KOPT-K1 (cell line): ENCODE data around the gene SPATA1.
A peak's percentile ranks its signal among the peaks of the same experiment; 100 is the strongest.
"Not testable (repeated sequence)": the region's sequence is repeated elsewhere in the genome, so short reads cannot be mapped to it uniquely, and the experiment has no call there.

Experiments used
- H3K27ac ChIP-seq: fragments of 200-600 bp; sonication (generic); 2 replicates; pipeline ENCODE4 v1.5.1; 2016; ENCODE audit warnings: antibody characterized with exemption, mild to moderate bottlenecking, low read depth, low read length; ENCODE audit not compliant: poor library complexity, severe bottlenecking
- H3K36me3 ChIP-seq: fragments of 200-600 bp; sonication (generic); 2 replicates; pipeline ENCODE4 v1.5.1; 2017; ENCODE audit warnings: antibody characterized with exemption, mild to moderate bottlenecking, low read length, moderate library complexity; ENCODE audit not compliant: insufficient read depth
- H3K9me3 ChIP-seq: fragments of 200-600 bp; sonication (generic); 2 replicates; pipeline ENCODE4 v1.5.1; 2017; ENCODE audit warnings: antibody characterized with exemption, low read length, mild to moderate bottlenecking; ENCODE audit not compliant: insufficient read depth, poor library complexity, severe bottlenecking

Gene SPATA1

GRCh38 chr1:84569216-84569615 lies 63.0 kb downstream of the SPATA1 start:
- H3K36me3 ChIP-seq: peaks cover 36% of the 10 kb centered on the region
- no peak overlapping the region for H3K27ac ChIP-seq
- H3K9me3 ChIP-seq: no peaks in the 10 kb centered on the region

- H3K9me3 ChIP-seq: no peaks in the 10 kb centered on the region
- peaks cover 32% of the 10 kb centered on the region for H3K36me3 ChIP-seq
- H3K27ac ChIP-seq: no peak overlapping the region
Measured at GRCh38 chr1:84570436-84571149, 64.4 kb downstream of the SPATA1 start.

DNA sequence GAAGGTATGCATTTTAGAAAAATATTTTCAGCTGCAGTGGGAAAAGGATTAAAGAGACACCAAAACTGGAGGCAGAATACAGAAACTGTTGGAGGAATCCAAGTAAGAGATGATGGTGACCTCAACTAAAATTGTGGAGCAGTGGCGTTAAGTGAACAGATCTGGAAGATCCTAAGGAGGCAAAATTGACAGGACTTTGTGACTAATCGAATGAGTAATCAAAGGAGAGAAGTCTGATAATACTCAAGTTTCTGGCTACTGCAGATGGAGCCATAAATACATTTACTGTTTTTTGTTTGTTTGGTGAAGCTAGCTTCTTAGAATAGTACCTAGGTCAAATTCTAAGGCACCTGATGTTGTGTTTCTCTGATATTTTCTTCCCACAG lies 65.0 kb downstream of the SPATA1 start:
- H3K36me3 ChIP-seq: peaks cover 32% of the 10 kb centered on the region
- H3K27ac ChIP-seq: no peak overlapping the region
- H3K9me3 ChIP-seq: no peaks in the 10 kb centered on the region

GRCh38 chr1:84573481-84573966 lies 67.3 kb downstream of the SPATA1 start:
- Histone ChIP-seq H3K27ac (peak overlapping the region; percentile 87), H3K36me3 (peaks cover 25% of the 10 kb centered on the region), H3K9me3 (no peaks in the 10 kb centered on the region)

DNA sequence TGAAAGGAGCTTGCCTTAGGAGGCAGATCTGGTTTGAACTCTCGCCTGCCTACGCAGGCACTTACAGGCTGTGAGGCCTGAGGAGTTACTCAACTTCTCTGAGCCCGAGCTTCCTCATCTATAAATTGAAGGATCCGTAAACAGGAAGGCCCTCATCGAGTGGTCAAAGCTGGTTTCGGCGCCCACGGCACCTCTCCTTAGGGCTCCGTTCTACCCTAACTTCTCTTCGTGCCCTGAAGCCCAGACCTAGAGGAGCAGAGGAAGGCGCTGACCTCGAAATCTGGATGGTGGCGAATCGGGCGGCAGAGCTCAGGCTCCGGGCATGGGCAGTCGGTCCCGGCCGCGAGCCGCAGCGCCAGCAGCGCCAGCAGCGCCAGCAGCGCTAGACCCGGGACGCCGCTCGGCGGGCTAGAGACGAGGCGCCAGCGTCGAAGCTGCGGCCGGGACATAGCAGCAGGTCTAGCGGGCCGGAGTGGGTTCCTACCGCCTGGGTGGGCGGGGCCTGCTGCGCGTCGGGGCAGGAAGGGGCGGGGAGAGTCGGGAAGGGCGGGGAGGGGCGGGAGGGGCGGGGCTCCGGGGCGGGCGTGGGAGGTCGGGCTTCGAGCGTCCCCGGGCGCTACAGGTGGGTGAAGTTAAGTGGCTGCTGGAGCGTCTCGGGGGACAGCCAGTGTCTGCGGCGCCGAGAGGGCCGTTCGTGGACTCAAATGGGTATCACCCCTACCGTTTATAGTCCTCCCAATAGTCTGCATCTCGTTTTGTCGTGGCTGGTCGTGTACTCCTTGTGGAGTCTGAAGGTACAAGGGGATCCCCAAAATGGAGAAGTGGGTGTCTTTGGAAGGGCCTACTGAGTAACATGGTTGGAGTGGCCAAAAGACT lies 68.0 kb downstream of the SPATA1 start, which contains the start of gene CTBS:
TSS of gene CTBS (minus strand) at position 474 of the 876 bp plus-strand sequence. CDS start at position 449, 25 bp downstream.
- no peaks in the 10 kb centered on the region for H3K9me3 ChIP-seq
- peaks cover 18% of the 10 kb centered on the region for H3K36me3 ChIP-seq
- H3K27ac ChIP-seq: peak within 1 kb of the TSS; percentile 87

DNA sequence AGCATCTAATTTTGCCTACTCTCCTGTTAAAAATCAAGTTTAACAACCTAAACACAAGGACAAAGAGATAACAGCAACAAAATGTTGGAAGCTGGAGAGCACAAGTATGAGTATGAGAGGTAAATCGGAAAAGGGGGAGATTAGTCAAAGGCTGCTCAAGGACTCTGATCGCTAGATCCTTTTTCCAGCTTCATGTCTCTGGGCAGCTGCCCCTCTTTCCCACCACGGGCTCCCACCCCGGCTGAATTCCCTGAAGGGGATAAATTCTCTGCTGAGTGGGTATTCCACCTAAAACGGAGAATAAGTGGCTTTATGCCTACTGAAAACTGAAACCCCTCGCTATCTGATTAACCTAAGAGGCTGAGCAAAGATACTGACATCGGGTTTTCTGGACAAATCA lies 68.8 kb downstream of the SPATA1 start:
- Histone ChIP-seq H3K9me3 (no peaks in the 10 kb centered on the region), H3K27ac (no peak overlapping the region), H3K36me3 (peaks cover 12% of the 10 kb centered on the region; the same call in 1 of the 2 replicates)

DNA sequence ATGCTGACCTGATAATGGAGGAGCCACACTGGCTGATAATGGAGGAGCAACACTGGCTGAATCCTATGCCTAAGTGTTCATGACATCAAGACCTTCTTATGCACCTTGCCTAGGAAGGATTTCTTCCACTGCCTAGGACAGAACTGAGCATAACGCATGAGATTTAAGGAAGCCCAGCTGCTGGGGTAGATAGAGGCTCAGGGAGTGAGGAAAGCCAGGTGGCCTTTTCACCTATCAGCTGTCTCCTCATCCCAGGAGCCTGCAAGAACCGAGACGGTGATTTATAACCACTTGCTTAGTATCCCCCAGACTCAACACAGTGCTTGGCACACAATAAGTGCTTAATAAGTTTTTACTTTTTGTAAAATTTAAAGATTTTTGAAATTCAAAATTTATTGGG lies 75.5 kb downstream of the SPATA1 start:
- Histone ChIP-seq H3K9me3 (peaks cover 5% of the 10 kb centered on the region), H3K36me3 (no peaks in the 10 kb centered on the region), H3K27ac (no peak overlapping the region)

- no peak overlapping the region for H3K27ac ChIP-seq
- H3K36me3 ChIP-seq: no peaks in the 10 kb centered on the region
- peaks cover 5% of the 10 kb centered on the region for H3K9me3 ChIP-seq
Measured at GRCh38 chr1:84582802-84583587, 76.8 kb downstream of the SPATA1 start.

DNA sequence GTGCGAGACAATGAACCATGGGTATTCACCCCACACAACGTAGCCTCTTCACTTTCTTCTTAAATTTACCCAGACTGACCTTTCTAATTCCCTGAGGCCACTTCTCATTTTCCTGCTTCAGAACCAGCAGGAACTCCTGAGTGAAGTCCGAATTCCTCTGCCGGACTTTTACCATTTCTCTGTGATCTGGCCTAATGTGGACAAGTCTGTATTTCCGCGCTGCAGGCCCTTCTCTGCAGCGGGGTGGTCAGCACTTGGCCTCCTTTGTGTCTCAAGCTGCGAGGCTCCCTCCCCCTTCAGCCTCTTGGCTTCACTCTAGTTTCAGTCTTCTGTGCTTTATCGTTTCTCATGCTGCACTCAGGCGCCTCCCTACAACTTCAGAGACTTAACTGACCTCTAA lies 77.5 kb downstream of the SPATA1 start:
- Histone ChIP-seq H3K36me3 (no peaks in the 10 kb centered on the region), H3K9me3 (peaks cover 5% of the 10 kb centered on the region), H3K27ac (no peak overlapping the region)

DNA sequence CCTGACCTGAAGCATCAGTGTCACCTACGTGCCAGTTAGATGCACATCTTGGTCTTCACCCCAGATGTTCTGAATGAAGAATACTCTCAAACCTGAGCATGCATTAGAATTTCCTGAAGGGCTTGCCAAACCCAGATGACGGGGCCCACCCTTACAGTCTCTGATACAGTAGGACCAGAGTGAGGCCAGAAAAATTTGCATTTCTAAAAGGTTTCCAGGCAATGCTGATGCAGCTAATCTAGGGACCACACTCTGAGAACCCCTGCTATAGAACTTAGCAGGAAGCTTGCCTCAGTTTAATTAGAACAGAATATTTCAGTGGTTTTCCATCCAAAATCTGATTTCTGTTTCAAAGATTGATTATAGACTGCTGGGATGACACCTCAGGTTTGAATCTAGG lies 77.9 kb downstream of the SPATA1 start:
- peaks cover 5% of the 10 kb centered on the region for H3K9me3 ChIP-seq

DNA sequence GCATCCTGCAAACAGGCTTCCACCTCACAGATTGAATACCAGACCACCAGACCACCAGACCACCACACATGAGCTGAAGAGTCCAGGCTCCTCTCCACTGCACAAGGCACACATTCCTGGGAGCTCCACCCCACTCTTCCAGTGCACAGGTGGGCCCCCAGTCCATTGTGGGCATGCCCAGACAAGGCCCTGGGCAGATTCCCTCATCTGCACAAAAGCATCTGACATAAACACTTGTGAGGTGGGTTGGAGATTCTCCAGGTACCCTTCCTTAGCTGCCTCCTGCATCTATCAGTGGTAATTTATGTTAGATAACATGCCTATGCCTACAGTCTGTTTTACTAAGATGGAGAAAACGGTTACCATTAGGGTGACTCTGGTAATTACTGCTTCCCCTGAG lies 79.6 kb downstream of the SPATA1 start:
- no peak overlapping the region for H3K27ac ChIP-seq
- H3K36me3 ChIP-seq: no peaks in the 10 kb centered on the region
- peaks cover 5% of the 10 kb centered on the region for H3K9me3 ChIP-seq

More for the DNA sequence above, 77.9 kb downstream of the SPATA1 start:
- Histone ChIP-seq H3K36me3 (no peaks in the 10 kb centered on the region), H3K27ac (no peak overlapping the region)

GRCh38 chr1:84587099-84587498 lies 80.9 kb downstream of the SPATA1 start:
- Histone ChIP-seq H3K36me3 (no peaks in the 10 kb centered on the region), H3K27ac (no peak overlapping the region), H3K9me3 (peaks cover 5% of the 10 kb centered on the region)

GRCh38 chr1:84594959-84595358 lies 88.8 kb downstream of the SPATA1 start:
- not testable (repeated sequence) for H3K27ac ChIP-seq, H3K9me3 ChIP-seq, H3K36me3 ChIP-seq

DNA sequence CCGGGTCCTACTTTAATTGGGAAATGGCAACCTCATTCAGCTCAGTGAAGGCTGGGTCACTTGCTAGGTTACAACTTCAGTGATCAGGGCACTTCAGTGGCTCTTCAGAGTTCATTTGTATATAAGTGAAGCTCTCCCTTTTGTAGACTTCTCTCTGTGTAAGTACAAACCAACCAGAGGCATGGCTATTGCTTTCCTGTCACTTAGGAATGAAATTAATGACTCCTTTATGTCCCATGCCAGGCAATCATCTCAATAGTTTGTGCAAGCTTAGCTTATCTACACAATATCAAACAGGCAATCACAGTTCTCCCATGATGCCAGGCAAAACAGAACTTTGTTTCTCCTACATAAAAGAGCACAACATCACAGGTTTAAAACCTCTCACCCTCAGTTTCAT lies 90.8 kb downstream of the SPATA1 start:
- no peaks in the 10 kb centered on the region for H3K9me3 ChIP-seq
- no peak overlapping the region for H3K27ac ChIP-seq
- no peaks in the 10 kb centered on the region for H3K36me3 ChIP-seq

DNA sequence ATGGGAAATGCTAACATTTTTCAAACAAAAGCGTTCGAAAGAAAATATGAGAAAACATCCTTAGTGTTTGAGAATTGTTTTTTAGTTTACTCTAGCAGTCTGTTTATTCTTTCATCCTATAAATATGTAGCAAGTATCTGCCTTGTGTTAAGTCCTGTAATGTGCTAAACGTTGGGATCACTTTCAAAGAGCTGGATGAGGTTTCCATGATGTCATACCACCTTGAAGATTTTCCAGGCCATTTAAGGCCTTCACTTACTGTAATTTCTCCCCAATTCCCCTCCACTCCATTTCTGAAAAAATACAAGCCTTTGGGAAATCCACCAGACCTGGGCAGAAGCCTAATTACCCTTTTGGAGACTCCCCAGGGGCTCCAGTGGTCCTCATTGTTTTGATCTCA lies 92.2 kb downstream of the SPATA1 start:
- H3K9me3 ChIP-seq: no peaks in the 10 kb centered on the region
- H3K27ac ChIP-seq: no peak overlapping the region
- no peaks in the 10 kb centered on the region for H3K36me3 ChIP-seq
